KBM-7 (cell line): ENCODE measurements around the gene PARVB.

ENCODE experiments used
- DNase-seq: peaks from one replicate; pipeline ENCODE4 v3.0.0-alpha.2; 2015
- in situ Hi-C: fragments of 300-500 bp; cut with MboI; formaldehyde crosslinking; loops from 2 replicates; pipeline ENCODE4 v1.14.3; 2020; ENCODE audit warnings: low sequenced_read_pairs, low pct_unique_long_range_greater_than_20kb, mixed read lengths

The PARVB gene

GRCh38 chr22:44199866-44200265 lies 175.8 kb downstream of the PARVB start:
- in situ Hi-C loops, result no loop called here

GRCh38 chr22:44200451-44200850 lies 176.3 kb downstream of the PARVB start:
- in situ Hi-C loops, result no loop called here
- no peak for DNase-seq

More at GRCh38 chr22:44199866-44200265, 175.8 kb downstream of the PARVB start:
- DNase-seq, result no peak

- peak; percentile 32 for DNase-seq
- in situ Hi-C loops, result no loop called here
Measured at GRCh38 chr22:44200855-44201550, 176.9 kb downstream of the PARVB start.

- DNase-seq, result no peak
- in situ Hi-C loops, result no loop called here
Measured at GRCh38 chr22:44201665-44202064, 177.6 kb downstream of the PARVB start.

GRCh38 chr22:44202261-44202789 lies 178.2 kb downstream of the PARVB start:
- no peak for DNase-seq
- in situ Hi-C loops, result no loop called here

GRCh38 chr22:44203203-44203602 lies 179.1 kb downstream of the PARVB start:
- no peak for DNase-seq
- in situ Hi-C loops, result no loop called here

GRCh38 chr22:44204739-44205515 lies 180.8 kb downstream of the PARVB start:
- in situ Hi-C loops, result no loop called here
- DNase-seq, result no peak

- in situ Hi-C loops, result no loop called here
- DNase-seq, result no peak
Measured at GRCh38 chr22:44205516-44206329, 181.6 kb downstream of the PARVB start.

GRCh38 chr22:44206330-44206645 lies 182.2 kb downstream of the PARVB start:
- in situ Hi-C loops, result no loop called here
- no peak for DNase-seq

GRCh38 chr22:44206696-44207095 lies 182.6 kb downstream of the PARVB start:
- DNase-seq, result no peak
- in situ Hi-C loops, result no loop called here

- DNase-seq, result no peak
- in situ Hi-C loops, result no loop called here
Measured at GRCh38 chr22:44207173-44207980, 183.3 kb downstream of the PARVB start.

- in situ Hi-C loops, result no loop called here
- no peak for DNase-seq
Measured at GRCh38 chr22:44207981-44208317, 183.8 kb downstream of the PARVB start.

- in situ Hi-C loops, result no loop called here
- DNase-seq, result no peak
Measured at GRCh38 chr22:44209343-44209742, 185.2 kb downstream of the PARVB start.

- no peak for DNase-seq
- in situ Hi-C loops, result no loop called here
Measured at GRCh38 chr22:44210722-44211121, 186.6 kb downstream of the PARVB start.

GRCh38 chr22:44211256-44211945 lies 187.3 kb downstream of the PARVB start:
- DNase-seq, result no peak
- in situ Hi-C loops, result no loop called here

GRCh38 chr22:44211946-44212930 lies 188.1 kb downstream of the PARVB start:
- in situ Hi-C loops, result no loop called here
- no peak for DNase-seq

GRCh38 chr22:44212936-44213335 lies 188.8 kb downstream of the PARVB start:
- in situ Hi-C loops, result no loop called here
- no peak for DNase-seq
